H1 (cell line): ENCODE results near the gene MYL5. TPM values are rescaled to one million over a fixed set of nuclear protein-coding genes. Genes with fewer than 3 reads are reported as not detected.

ENCODE experiments used
- BRCA1 ChIP-seq: IDR thresholded peaks from 2 replicates; pipeline ENCODE4 v1.6.1; 2012; ENCODE audit warnings: low read depth, low read length, improper control_type of control experiment
- CBX8 ChIP-seq: fragments of 300-800, 300-1000 bp; sonication (generic); IDR thresholded peaks from 2 replicates; pipeline ENCODE4 v1.7.1; 2016; ENCODE audit warnings: low read depth, low read length, borderline replicate concordance
- CTBP2 ChIP-seq: IDR thresholded peaks from 2 replicates; pipeline ENCODE4 v1.7.0; 2011; ENCODE audit warnings: borderline replicate concordance, mild to moderate bottlenecking, moderate library complexity, mixed read lengths, low read length; ENCODE audit not compliant: insufficient read depth, insufficient read length
- CTCF ChIP-seq, 3 experiments: IDR thresholded peaks; 1 replicate in 2 of 3; 2 replicates in 1 of 3; pipeline versions ENCODE4 v1.5.1 to v1.6.1; 2011; ENCODE audit warnings: low read length in 3 of 3, mild to moderate bottlenecking in 3 of 3, inconsistent platforms in 2 of 3, low read depth in 1 of 3, moderate library complexity in 1 of 3; ENCODE audit not compliant: insufficient read depth in 1 of 3; ENCODE audit errors: control extremely low read depth in 1 of 3
- GTF2F1 ChIP-seq: IDR thresholded peaks from 2 replicates; pipeline ENCODE4 v1.6.1; 2012; ENCODE audit warnings: low read depth, low read length, improper control_type of control experiment, borderline replicate concordance
- KDM1A ChIP-seq: fragments of 200-600, 300-600 bp; sonication (generic); IDR thresholded peaks from 2 replicates; pipeline ENCODE4 v1.7.1; 2016; ENCODE audit warnings: mild to moderate bottlenecking, low read length, borderline replicate concordance
- KDM4A ChIP-seq: IDR thresholded peaks from one replicate; pipeline ENCODE4 v1.7.1; 2012; ENCODE audit warnings: low read depth, mild to moderate bottlenecking, moderate library complexity, low read length, inconsistent platforms; ENCODE audit not compliant: severe bottlenecking
- KDM5A ChIP-seq: fragments of 200-600 bp; IDR thresholded peaks from 2 replicates; pipeline ENCODE4 v1.7.1; 2012; ENCODE audit warnings: mild to moderate bottlenecking, low read length, inconsistent platforms, mixed read lengths
- MAFK ChIP-seq: IDR thresholded peaks from 2 replicates; pipeline ENCODE4 v1.6.1; 2012; ENCODE audit warnings: low read depth, mild to moderate bottlenecking, improper control_type of control experiment, low read length
- NRF1 ChIP-seq: IDR thresholded peaks from 2 replicates; pipeline ENCODE4 v1.6.1; 2011; ENCODE audit warnings: mild to moderate bottlenecking, low read depth, low read length, improper control_type of control experiment
- POLR2A ChIP-seq, 2 experiments: IDR thresholded peaks; 1 replicate in 1 of 2; 2 replicates in 1 of 2; pipeline ENCODE4 v1.6.1; 2011; ENCODE audit warnings: low read depth in 2 of 2, low read length in 2 of 2, mild to moderate bottlenecking in 2 of 2; ENCODE audit errors: control extremely low read depth in 1 of 2
- RAD21 ChIP-seq, 2 experiments: IDR thresholded peaks in 1 of 2; conservative IDR thresholded peaks in 1 of 2; 2 replicates each; pipeline ENCODE4 v1.6.1; 2011; ENCODE audit warnings: low read depth in 2 of 2, low read length in 2 of 2, improper control_type of control experiment in 1 of 2, inconsistent platforms in 1 of 2, mild to moderate bottlenecking in 1 of 2, moderate library complexity in 1 of 2
- RFX5 ChIP-seq: IDR thresholded peaks from 2 replicates; pipeline ENCODE4 v1.6.1; 2011; ENCODE audit warnings: low read depth, low read length, improper control_type of control experiment, borderline replicate concordance
- RXRA ChIP-seq: IDR thresholded peaks from 2 replicates; pipeline ENCODE4 v1.6.1; 2011; ENCODE audit warnings: low read depth, mild to moderate bottlenecking, low read length, moderate library complexity; ENCODE audit not compliant: insufficient read depth
- SIN3A ChIP-seq, 2 experiments: IDR thresholded peaks in 1 of 2; conservative IDR thresholded peaks in 1 of 2; 2 replicates each; pipeline ENCODE4 v1.6.1; 2011 to 2012; ENCODE audit warnings: low read length in 2 of 2, improper control_type of control experiment in 1 of 2, low read depth in 1 of 2, mild to moderate bottlenecking in 1 of 2
- SP2 ChIP-seq: IDR thresholded peaks from 2 replicates; pipeline ENCODE4 v1.6.1; 2012; ENCODE audit warnings: mild to moderate bottlenecking, low read length, inconsistent platforms
- SRF ChIP-seq: IDR thresholded peaks from 2 replicates; pipeline ENCODE4 v1.6.1; 2011; ENCODE audit warnings: mild to moderate bottlenecking, low read depth, low read length, moderate library complexity
- SUZ12 ChIP-seq: fragments of 200-600 bp; sonication (generic); IDR thresholded peaks from 2 replicates; pipeline ENCODE4 v1.6.1; 2012; ENCODE audit warnings: mild to moderate bottlenecking, inconsistent platforms, low read length, moderate library complexity, mixed read lengths
- TAF7 ChIP-seq: optimal IDR thresholded peaks from 2 replicates; pipeline ENCODE3; 2011; ENCODE audit warnings: low read depth, mild to moderate bottlenecking, inconsistent platforms, low read length, moderate library complexity, borderline replicate concordance
- ZNF274 ChIP-seq: IDR thresholded peaks from 2 replicates; pipeline ENCODE4 v1.7.0; 2012; ENCODE audit warnings: low read length, borderline replicate concordance; ENCODE audit errors: extremely low read depth
- polyA plus RNA-seq, 7 experiments: library from polyadenylated mRNA; depleted of rRNA in 3 of 7; stranded (reverse) in 5 of 7; unstranded in 2 of 7; fragments of >200 nt in 5 of 7; fragments of 200-250 nt in 2 of 7; gene quantifications; 1 replicate in 5 of 7; 2 replicates in 1 of 7; 4 replicates in 1 of 7; pipeline versions ENCODE4 v1.2.1 to v1.2.3, GENCODE V29; 2011 to 2013; ENCODE audit warnings: missing spikeins in 2 of 7, mixed read lengths in 2 of 7
- total RNA-seq: library from RNA; stranded (reverse); fragmentation: NEBNext Ultra II Directional; extraction: Animal tissue kit (Norgen Biotek cat#: 25700); gene quantifications from 2 replicates; pipeline ENCODE4 v1.2.1, GENCODE V29; 2021

MYL5 gene
- total and polyA plus RNA-seq, 2 of the 8 experiments (the other 6 are each of a cell fraction or from before 2014, with no cell fraction given): 5.7 to 6.8 TPM

- TF ChIP-seq TAF7: no peak
- no peak for TF ChIP-seq KDM5A
- TF ChIP-seq KDM4A: peak; percentile 84
- no peak for TF ChIP-seq CBX8
- no peak for TF ChIP-seq GTF2F1
- no peak for TF ChIP-seq SRF
- no peak for TF ChIP-seq MAFK
- TF ChIP-seq ZNF274: no peak
- TF ChIP-seq KDM1A: no peak
- TF ChIP-seq SUZ12: no peak
- TF ChIP-seq SIN3A (conservative IDR thresholded peaks at IDR 0.05 in 1 of 2, IDR thresholded peaks at IDR 0.05 in 1 of 2; ENCODE audit: low read depth in 1 of 2, low read length in 2 of 2): peak in 1 of 2 experiments; percentile 18; a peak in 1 of 4 replicates
- TF ChIP-seq RAD21 (IDR thresholded peaks at IDR 0.05 in 1 of 2, conservative IDR thresholded peaks at IDR 0.05 in 1 of 2; ENCODE audit: low read depth in 2 of 2, low read length in 2 of 2): no peak
- TF ChIP-seq RXRA: no peak
- TF ChIP-seq NRF1: no peak
- peak in 1 of 2 experiments; percentile 74; a peak in 2 of 3 replicates for TF ChIP-seq POLR2A (IDR thresholded peaks at IDR 0.05; ENCODE audit: control extremely low read depth in 1 of 2, low read depth in 2 of 2, low read length in 2 of 2)
- TF ChIP-seq CTBP2: no peak
- TF ChIP-seq CTCF (IDR thresholded peaks at IDR 0.05; ENCODE audit: control extremely low read depth in 1 of 3, insufficient read depth in 1 of 3, low read depth in 1 of 3, low read length in 3 of 3): peak in 1 of 3 experiments; percentile 40; a peak in 1 of 4 replicates
- no peak for TF ChIP-seq RFX5
- no peak for TF ChIP-seq BRCA1
- TF ChIP-seq SP2: no peak
Observed at GRCh38 chr4:663438-664428, 10.6 kb upstream of the MYL5 start (continued).
